Ascending aorta (tissue), 2 donors: ENCODE results near the gene THAP3. TPM values are rescaled to one million over a fixed set of nuclear protein-coding genes. Genes with fewer than 3 reads are reported as not detected.
A peak's percentile ranks its signal among the peaks of the same experiment; 100 is the strongest.

Source experiments
- DNase-seq, 2 donors: peaks; one replicate each; pipeline ENCODE4 v3.0.0-alpha.2; 2019; ENCODE audit warnings: low spot score in 2 of 2
- H3K27ac ChIP-seq, 2 donors: fragments of 200-600 bp; sonication (generic); one replicate each; pipeline ENCODE4 v1.5.1; 2016 to 2017; ENCODE audit warnings: mild to moderate bottlenecking in 1 of 2
- H3K27me3 ChIP-seq: fragments of 200-600 bp; sonication (generic); one replicate; pipeline ENCODE4 v1.5.1; 2017
- H3K36me3 ChIP-seq, 2 donors: fragments of 200-600 bp; sonication (generic); one replicate each; pipeline ENCODE4 v1.5.1; 2016
- H3K4me1 ChIP-seq, 2 donors: fragments of 200-600 bp; sonication (generic); one replicate each; pipeline ENCODE4 v1.5.1; 2016 to 2017; ENCODE audit warnings: mild to moderate bottlenecking in 1 of 2
- H3K4me3 ChIP-seq, 2 donors: fragments of 200-600 bp; sonication (generic); one replicate each; pipeline ENCODE4 v1.5.1; 2016 to 2017; ENCODE audit warnings: mild to moderate bottlenecking in 1 of 2
- H3K9me3 ChIP-seq, 2 donors: fragments of 200-600 bp; sonication (generic); one replicate each; pipeline ENCODE4 v1.5.1; 2016
- intact Hi-C: fragments of 100-400 bp; cut with DNase I; formaldehyde crosslinking; loops from one replicate; pipeline ENCODE4 v1.15.1; 2023
- total RNA-seq: library from RNA; depleted of rRNA; stranded (reverse); fragments of >200 nt; gene quantifications from one replicate; pipeline ENCODE4 v1.1.0, GENCODE V29; 2016
- TF ChIP-seq, protein P1 (sequence below), 3 experiments: fragments of 200-600 bp in 2 of 3; fragments of 450-650 bp in 1 of 3; sonication (generic) in 2 of 3; IDR thresholded peaks; one replicate each; pipeline ENCODE4 v1.5.1; 2016 to 2019; ENCODE audit warnings: antibody characterized with exemption in 3 of 3, mild to moderate bottlenecking in 1 of 3, moderate library complexity in 1 of 3

Gene THAP3
- total RNA-seq, 1 donor from 2014 or later, result 9.3 TPM

DNA sequence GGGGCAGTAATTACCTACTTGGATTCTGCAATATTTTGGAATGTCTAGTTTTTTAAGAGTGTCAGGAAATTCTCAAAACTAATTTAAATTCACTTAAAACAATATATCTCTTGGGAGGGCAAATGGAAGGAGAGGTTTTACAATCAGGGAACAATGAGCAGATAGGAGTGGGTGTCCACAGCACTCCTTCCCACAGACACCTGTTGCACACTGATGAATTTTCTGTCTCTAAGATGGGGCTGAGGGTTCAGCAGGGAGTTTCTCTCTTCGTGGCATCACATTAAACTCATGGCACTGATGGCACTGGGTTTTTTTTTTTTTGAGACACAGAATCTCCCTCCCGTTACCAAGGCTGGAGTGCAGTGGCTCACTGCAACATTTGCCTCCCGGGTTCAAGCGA lies 5.6 kb upstream of the THAP3 start:
- Histone ChIP-seq H3K27me3 (no peaks in the 10 kb centered on the region), H3K27ac (no peak overlapping the region), H3K4me3 (no peak overlapping the region), H3K36me3 (peaks cover 34 to 52% of the 10 kb centered on the region in 2 donors), H3K4me1 (no peaks in the 10 kb centered on the region), H3K9me3 (no peaks in the 10 kb centered on the region)
- TF ChIP-seq, protein P1, sequence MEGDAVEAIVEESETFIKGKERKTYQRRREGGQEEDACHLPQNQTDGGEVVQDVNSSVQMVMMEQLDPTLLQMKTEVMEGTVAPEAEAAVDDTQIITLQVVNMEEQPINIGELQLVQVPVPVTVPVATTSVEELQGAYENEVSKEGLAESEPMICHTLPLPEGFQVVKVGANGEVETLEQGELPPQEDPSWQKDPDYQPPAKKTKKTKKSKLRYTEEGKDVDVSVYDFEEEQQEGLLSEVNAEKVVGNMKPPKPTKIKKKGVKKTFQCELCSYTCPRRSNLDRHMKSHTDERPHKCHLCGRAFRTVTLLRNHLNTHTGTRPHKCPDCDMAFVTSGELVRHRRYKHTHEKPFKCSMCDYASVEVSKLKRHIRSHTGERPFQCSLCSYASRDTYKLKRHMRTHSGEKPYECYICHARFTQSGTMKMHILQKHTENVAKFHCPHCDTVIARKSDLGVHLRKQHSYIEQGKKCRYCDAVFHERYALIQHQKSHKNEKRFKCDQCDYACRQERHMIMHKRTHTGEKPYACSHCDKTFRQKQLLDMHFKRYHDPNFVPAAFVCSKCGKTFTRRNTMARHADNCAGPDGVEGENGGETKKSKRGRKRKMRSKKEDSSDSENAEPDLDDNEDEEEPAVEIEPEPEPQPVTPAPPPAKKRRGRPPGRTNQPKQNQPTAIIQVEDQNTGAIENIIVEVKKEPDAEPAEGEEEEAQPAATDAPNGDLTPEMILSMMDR (IDR thresholded peaks at IDR 0.05), result no peak
- no peak for DNase-seq
- intact Hi-C loops, result no loop called here

DNA sequence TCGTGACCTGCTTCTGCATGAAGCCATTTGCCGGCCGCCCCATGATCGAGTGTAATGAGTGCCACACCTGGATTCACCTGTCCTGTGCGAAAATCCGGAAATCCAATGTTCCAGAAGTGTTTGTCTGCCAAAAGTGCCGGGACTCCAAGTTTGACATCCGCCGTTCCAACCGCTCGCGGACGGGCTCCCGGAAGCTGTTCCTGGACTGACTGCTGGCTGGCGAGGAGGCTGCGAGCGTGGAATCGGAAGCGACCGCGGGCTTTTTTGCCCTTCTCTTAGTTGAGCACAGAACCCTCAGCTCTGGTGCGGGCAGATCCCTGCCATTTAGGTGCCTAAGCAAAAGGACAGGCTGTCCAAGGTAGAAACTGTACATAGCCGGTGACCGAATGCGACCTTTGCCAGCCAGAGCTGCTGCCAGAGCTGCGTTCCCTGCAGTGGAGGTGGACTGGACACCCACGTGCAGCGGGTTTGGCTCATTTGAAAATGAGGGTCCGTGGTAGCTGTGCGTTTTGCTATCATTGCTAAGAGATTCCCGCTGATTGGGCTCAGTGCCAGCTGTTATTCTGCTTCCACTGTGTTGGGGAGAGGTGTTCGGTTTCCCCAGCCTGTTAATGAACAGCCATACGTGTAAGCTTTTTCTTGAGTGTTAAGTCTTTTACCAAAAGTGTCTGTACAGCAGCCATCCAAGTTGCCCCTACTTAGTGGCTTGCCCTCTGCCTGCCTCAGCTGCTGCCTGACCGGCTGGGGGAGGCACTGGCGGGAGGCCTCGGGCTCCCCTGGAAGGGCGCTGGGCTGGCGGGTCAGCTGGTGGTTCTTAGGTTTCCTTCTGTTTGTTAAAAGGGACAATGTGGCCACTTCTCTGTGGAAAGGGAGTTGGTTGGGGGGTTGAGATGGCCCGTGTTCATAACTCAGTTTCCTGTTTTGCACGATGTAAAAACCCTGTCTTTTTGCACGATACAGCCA lies 3.0 kb upstream of the THAP3 start:
- Histone ChIP-seq H3K9me3 (no peaks in the 10 kb centered on the region), H3K36me3 (peaks cover 34 to 52% of the 10 kb centered on the region in 2 donors), H3K4me3 (no peak overlapping the region), H3K27ac (no peak overlapping the region), H3K27me3 (no peaks in the 10 kb centered on the region), H3K4me1 (peaks cover 4 to 14% of the 10 kb centered on the region in 2 donors)
- DNase-seq, result no peak
- TF ChIP-seq, protein P1 (IDR thresholded peaks at IDR 0.05), result no peak
- intact Hi-C loops, result loop anchor here (10.0 kb wide), 1 partner anchor 83 kb away; the partner anchor contains the start of gene DNAJC11

DNA sequence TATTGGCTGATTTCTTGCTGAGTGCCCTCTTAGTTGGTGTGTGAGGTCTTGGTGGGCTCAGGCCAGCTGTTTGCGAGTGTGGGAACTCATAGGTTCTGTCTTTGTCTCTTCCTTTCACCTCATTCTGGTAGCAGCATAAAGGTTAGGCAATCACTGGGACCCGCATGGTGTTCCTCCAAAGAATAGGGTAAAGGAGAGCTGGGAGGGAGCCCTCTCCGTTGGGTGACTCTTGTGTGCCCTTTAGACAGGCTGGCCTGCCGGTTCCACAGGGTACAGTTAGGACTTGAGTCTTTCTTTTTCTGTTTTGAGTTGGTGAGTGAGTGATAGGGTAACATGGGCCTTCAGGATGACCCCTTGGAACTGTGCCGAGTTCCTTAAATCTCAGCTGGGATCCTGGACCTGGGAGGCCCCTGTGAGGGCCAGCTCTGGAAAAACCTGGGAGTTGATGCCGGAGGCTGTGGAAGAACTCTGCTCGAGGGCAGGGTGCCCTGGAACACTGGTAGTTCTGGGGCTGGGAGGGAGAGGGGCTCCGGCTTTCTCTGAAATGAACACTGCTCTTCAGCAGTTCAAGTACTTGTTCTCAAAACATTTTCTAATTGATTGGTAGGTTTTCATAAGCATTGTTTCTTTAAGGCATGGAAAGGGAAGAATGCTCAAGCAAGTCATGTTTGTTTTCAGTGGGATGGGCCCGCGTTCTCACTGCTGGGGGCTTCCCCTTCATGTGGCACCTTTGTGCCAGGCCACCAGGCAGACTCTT lies 2.1 kb upstream of the THAP3 start:
- intact Hi-C loops, result loop anchor here (10.0 kb wide), 1 partner anchor 82 kb away; the partner anchor contains the start of gene DNAJC11
- no peak for DNase-seq
- H3K27ac ChIP-seq, result no peak overlapping the region
- no peak overlapping the region for H3K4me3 ChIP-seq
- no peaks in the 10 kb centered on the region for H3K27me3 ChIP-seq
- peaks cover 34 to 52% of the 10 kb centered on the region in 2 donors for H3K36me3 ChIP-seq
- peaks cover 4 to 14% of the 10 kb centered on the region in 2 donors for H3K4me1 ChIP-seq
- no peaks in the 10 kb centered on the region for H3K9me3 ChIP-seq
- TF ChIP-seq, protein P1 (IDR thresholded peaks at IDR 0.05), result no peak

DNA sequence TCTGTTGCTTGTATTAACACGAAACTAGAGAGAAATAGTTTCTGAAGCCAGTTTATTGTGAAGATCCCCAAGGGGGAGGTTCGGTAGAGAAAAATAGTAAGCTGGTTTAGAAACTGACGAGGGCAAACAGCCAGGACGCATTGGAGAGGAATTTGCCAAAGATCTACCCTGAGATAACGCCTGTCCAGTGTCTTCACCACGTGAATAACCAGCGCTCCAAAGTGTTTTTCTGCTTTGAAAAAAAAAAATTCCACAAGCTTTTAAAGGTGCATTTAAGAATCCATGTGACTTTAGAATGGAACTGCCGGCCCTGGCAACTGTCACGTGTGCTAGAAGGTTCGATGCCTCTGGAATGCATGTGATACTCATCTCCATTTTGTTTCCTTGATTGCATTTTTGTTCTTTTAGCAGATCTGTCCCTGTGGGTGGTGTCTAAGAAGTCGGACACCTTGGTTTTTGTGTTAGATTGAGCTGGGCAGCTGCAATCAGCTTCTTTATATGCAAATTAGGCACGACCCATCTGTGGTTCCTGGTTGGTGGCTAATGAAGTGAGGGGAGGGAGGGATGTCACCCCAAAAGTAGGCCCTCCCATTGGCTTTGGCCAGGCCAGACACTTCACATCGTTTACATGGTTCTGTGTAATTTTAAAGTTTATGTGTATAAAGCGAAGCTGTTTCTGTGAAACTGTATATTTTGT lies 1.3 kb upstream of the THAP3 start:
- DNase-seq, result no peak
- H3K9me3 ChIP-seq, result no peaks in the 10 kb centered on the region
- no peak overlapping the region for H3K27ac ChIP-seq
- peaks cover 4 to 14% of the 10 kb centered on the region in 2 donors for H3K4me1 ChIP-seq
- H3K36me3 ChIP-seq, result peaks cover 42 to 47% of the 10 kb centered on the region in 2 donors
- no peak overlapping the region for H3K4me3 ChIP-seq
- no peaks in the 10 kb centered on the region for H3K27me3 ChIP-seq
- TF ChIP-seq, protein P1 (IDR thresholded peaks at IDR 0.05), result no peak
- intact Hi-C loops, result loop anchor here (10.0 kb wide), 1 partner anchor 81 kb away; the partner anchor contains the start of gene DNAJC11

DNA sequence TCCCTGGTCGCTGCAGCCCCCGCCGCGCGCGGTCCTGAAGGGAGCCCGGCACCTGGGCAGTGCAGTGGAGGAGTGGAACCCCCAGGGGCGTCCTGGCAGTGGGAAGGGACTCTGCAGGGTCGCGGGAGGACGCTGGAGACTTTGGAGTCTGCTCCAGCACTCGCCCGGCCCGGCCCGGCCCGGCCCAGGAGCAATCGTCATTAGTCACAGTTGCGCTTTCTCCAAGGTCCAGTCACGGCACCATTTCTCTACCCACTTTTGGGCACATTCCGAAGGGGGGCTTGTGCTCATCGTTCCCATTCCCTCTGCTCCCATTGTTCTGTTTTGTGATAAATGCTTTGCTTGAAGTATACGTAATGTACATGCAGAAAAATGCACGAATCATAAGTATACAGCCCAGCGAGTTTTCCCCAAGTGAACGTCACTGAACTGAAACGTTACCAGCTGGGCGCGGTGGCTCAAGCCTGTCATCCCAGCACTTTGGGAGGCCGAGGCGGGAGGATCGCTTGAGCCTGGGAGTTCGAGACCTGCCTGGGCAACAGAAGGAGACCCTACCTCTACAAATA lies 999 bp downstream of the THAP3 start:
- TF ChIP-seq, protein P1 (IDR thresholded peaks at IDR 0.05), result no peak
- DNase-seq, result no peak
- Histone ChIP-seq H3K9me3 (no peaks in the 10 kb centered on the region), H3K27me3 (no peaks in the 10 kb centered on the region), H3K4me1 (peaks cover 4 to 14% of the 10 kb centered on the region in 2 donors), H3K36me3 (peaks cover 41 to 54% of the 10 kb centered on the region in 2 donors), H3K4me3 (peak overlapping the region; percentile 87 to 88), H3K27ac (peak overlapping the region; percentile 80 to 92)
- intact Hi-C loops, result loop anchor here (1.0 to 10.0 kb wide), 4 partner anchors 12 to 79 kb away; partner anchors contain the start of genes DNAJC11 and PHF13
